ENCODE measurements around the gene ARV1. TPM values are rescaled to one million over a fixed set of nuclear protein-coding genes. Genes with fewer than 3 reads are reported as not detected.
"Not testable (repeated sequence)": the region's sequence is repeated elsewhere in the genome, so short reads cannot be mapped to it uniquely, and the experiment has no call there.

ARV1 gene
- polyA plus RNA-seq, 1 experiment, result 14.1 TPM

- CTCF ChIA-PET, result no interaction called here
- Histone ChIP-seq H3K36me3 (ENCODE audit: control insufficient read depth, insufficient read depth, low read length) (peaks cover 2% of the 10 kb centered on the region; the same call in 1 of the 2 replicates), H3K27me3 (ENCODE audit: control insufficient read depth, insufficient read depth, low read length) (no peaks in the 10 kb centered on the region), H3K4me3 (ENCODE audit: low read depth, low read length) (no peak overlapping the region)
- TF ChIP-seq CTCF (IDR thresholded peaks at IDR 0.05; ENCODE audit: insufficient read depth, low read depth, low read length), result no peak
- POLR2A ChIA-PET, result no interaction called here
- no peak for DNase-seq (ENCODE audit: low read depth)
These were observed 42.7 kb downstream of the ARV1 start for GRCh38 chr1:231021540-231022031.

GRCh38 chr1:231022543-231022942 lies 43.6 kb downstream of the ARV1 start:
- POLR2A ChIA-PET; CTCF ChIA-PET; DNase-seq (ENCODE audit: low read depth); H3K36me3 ChIP-seq (ENCODE audit: control insufficient read depth, insufficient read depth, low read length); H3K4me3 ChIP-seq (ENCODE audit: low read depth, low read length); H3K27me3 ChIP-seq (ENCODE audit: control insufficient read depth, insufficient read depth, low read length): not testable (repeated sequence)

GRCh38 chr1:231023150-231023549 lies 44.3 kb downstream of the ARV1 start:
- no peak for DNase-seq (ENCODE audit: low read depth)
- Histone ChIP-seq H3K27me3 (ENCODE audit: control insufficient read depth, insufficient read depth, low read length) (no peaks in the 10 kb centered on the region), H3K4me3 (ENCODE audit: low read depth, low read length) (no peak overlapping the region), H3K36me3 (ENCODE audit: control insufficient read depth, insufficient read depth, low read length) (peaks cover 2% of the 10 kb centered on the region; the same call in 1 of the 2 replicates)
- ChIA-PET POLR2A (no interaction called here), CTCF (no interaction called here)
- no peak for TF ChIP-seq CTCF (IDR thresholded peaks at IDR 0.05; ENCODE audit: insufficient read depth, low read depth, low read length)

- Histone ChIP-seq H3K27me3 (ENCODE audit: control insufficient read depth, insufficient read depth, low read length) (no peaks in the 10 kb centered on the region), H3K4me3 (ENCODE audit: low read depth, low read length) (no peak overlapping the region), H3K36me3 (ENCODE audit: control insufficient read depth, insufficient read depth, low read length) (no peaks in the 10 kb centered on the region)
- ChIA-PET CTCF (interaction anchor here (0.6 to 0.8 kb wide), 2 partner anchors 9 to 384 kb away, joined by 3 to 4 read pairs; no protein-coding TSS in a partner anchor), POLR2A (no interaction called here)
- no peak for DNase-seq (ENCODE audit: low read depth)
- no peak for TF ChIP-seq CTCF (IDR thresholded peaks at IDR 0.05; ENCODE audit: insufficient read depth, low read depth, low read length)
These were observed 47.7 kb downstream of the ARV1 start for GRCh38 chr1:231026576-231026975.

- no peak overlapping the region for H3K4me3 ChIP-seq (ENCODE audit: low read depth, low read length)
- POLR2A ChIA-PET, result no interaction called here
- DNase-seq (ENCODE audit: low read depth), result no peak
- no peaks in the 10 kb centered on the region for H3K36me3 ChIP-seq (ENCODE audit: control insufficient read depth, insufficient read depth, low read length)
- CTCF ChIA-PET, result interaction anchor here (0.6 kb wide), 1 partner anchor 384 kb away, joined by 3 read pairs; no protein-coding TSS in a partner anchor
- no peak for TF ChIP-seq CTCF (IDR thresholded peaks at IDR 0.05; ENCODE audit: insufficient read depth, low read depth, low read length)
- H3K27me3 ChIP-seq (ENCODE audit: control insufficient read depth, insufficient read depth, low read length), result no peaks in the 10 kb centered on the region
These were observed 48.4 kb downstream of the ARV1 start for GRCh38 chr1:231027136-231027925.

Data from BJ (cell line).